ENCODE data around the gene FNTB. TPM values are rescaled to one million over a fixed set of nuclear protein-coding genes. Genes with fewer than 3 reads are reported as not detected.
A peak's percentile ranks its signal among the peaks of the same experiment; 100 is the strongest.
"Not testable (repeated sequence)": the region's sequence is repeated elsewhere in the genome, so short reads cannot be mapped to it uniquely, and the experiment has no call there.

The FNTB gene
- total RNA-seq, 4 donors from 2014 or later: 11.9 to 25.6 (median 17.6) TPM

DNA sequence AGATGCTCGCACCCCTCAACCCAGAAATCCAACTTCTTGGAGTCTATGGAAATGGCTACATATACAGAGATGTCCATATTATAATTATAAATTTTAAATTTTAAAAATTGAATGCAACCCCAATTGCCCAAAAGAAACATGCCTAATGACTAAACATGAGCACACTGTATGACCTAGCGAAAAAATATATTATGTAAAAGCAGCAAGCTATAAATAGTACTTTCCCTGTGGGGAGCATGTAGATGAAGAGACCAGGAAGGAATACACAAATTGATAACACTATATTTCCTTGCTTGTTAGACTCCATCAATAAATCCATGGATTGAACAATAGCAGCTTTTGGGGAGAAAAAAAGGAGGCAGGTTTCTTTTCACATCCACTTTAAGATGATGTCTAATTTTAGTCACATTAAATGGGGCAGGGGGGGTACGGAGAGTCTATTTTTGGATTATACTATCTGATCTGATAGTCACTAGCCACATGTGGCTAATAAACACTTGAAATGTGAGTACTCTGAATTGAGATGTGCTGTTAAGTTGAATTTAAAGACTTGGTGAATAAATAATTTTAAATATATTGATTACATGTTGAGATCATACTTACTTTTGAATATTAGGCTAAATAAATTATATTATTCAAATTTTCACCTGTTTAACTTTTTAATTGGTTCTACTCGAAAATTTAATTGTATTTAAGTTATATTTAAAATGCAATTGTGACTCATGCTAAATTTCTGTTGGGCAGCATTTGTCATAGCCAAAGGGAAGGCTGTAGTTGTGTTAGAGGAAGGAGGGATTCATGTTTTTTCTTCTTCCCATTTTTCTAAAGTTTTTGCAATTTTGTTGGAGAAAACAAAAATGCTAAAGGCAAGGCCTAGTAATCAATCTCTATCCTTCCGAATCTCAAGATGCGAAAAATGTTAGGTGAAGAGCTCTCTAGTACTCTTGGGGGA lies 98.1 kb downstream of the FNTB start:
- TF ChIP-seq, protein P1, sequence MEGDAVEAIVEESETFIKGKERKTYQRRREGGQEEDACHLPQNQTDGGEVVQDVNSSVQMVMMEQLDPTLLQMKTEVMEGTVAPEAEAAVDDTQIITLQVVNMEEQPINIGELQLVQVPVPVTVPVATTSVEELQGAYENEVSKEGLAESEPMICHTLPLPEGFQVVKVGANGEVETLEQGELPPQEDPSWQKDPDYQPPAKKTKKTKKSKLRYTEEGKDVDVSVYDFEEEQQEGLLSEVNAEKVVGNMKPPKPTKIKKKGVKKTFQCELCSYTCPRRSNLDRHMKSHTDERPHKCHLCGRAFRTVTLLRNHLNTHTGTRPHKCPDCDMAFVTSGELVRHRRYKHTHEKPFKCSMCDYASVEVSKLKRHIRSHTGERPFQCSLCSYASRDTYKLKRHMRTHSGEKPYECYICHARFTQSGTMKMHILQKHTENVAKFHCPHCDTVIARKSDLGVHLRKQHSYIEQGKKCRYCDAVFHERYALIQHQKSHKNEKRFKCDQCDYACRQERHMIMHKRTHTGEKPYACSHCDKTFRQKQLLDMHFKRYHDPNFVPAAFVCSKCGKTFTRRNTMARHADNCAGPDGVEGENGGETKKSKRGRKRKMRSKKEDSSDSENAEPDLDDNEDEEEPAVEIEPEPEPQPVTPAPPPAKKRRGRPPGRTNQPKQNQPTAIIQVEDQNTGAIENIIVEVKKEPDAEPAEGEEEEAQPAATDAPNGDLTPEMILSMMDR (IDR thresholded peaks at IDR 0.05): no peak
- TF ChIP-seq POLR2A (IDR thresholded peaks at IDR 0.05): no peak
- no peak overlapping the region for H3K27ac ChIP-seq

GRCh38 chr14:65086686-65087085 lies 100.0 kb downstream of the FNTB start:
- DNase-seq, H3K27ac ChIP-seq, H3K27me3 ChIP-seq, H3K9me3 ChIP-seq, H3K4me3 ChIP-seq: not testable (repeated sequence)
- Histone ChIP-seq H3K4me1 (peaks cover 0 to 28% (median 2%) of the 10 kb centered on the region in 4 donors), H3K36me3 (peaks cover 0 to 83% (median 3%) of the 10 kb centered on the region in 3 donors)

More for the DNA sequence above, 98.1 kb downstream of the FNTB start:
- H3K27me3 ChIP-seq: no peaks in the 10 kb centered on the region
- H3K9me3 ChIP-seq: no peaks in the 10 kb centered on the region
- H3K4me1 ChIP-seq: peaks cover 0 to 39% (median 5%) of the 10 kb centered on the region in 4 donors
- no peak for DNase-seq
- no peak overlapping the region for H3K4me3 ChIP-seq
- peaks cover 0 to 65% (median 0%) of the 10 kb centered on the region in 3 donors for H3K36me3 ChIP-seq

- H3K36me3 ChIP-seq: peaks cover 0 to 86% (median 3%) of the 10 kb centered on the region in 3 donors
- H3K27ac ChIP-seq: not testable (repeated sequence)
Measured at GRCh38 chr14:65087835-65088234, 101.1 kb downstream of the FNTB start.

GRCh38 chr14:65092349-65092748 lies 105.7 kb downstream of the FNTB start:
- DNase-seq: no peak
- Histone ChIP-seq H3K4me3 (no peak overlapping the region), H3K4me1 (peaks cover 0 to 44% (median 0%) of the 10 kb centered on the region in 4 donors), H3K27me3 (no peaks in the 10 kb centered on the region), H3K9me3 (no peaks in the 10 kb centered on the region), H3K27ac (peak overlapping the region in 2 of 4 donors; percentile 47 to 78), H3K36me3 (peaks cover 0 to 74% (median 3%) of the 10 kb centered on the region in 3 donors)
- TF ChIP-seq, protein P1 (IDR thresholded peaks at IDR 0.05): no peak
- TF ChIP-seq POLR2A (IDR thresholded peaks at IDR 0.05): no peak

More at GRCh38 chr14:65087835-65088234, 101.1 kb downstream of the FNTB start:
- not testable (repeated sequence) for H3K4me3 ChIP-seq, H3K9me3 ChIP-seq, H3K27me3 ChIP-seq, DNase-seq
- peaks cover 0 to 22% (median 0%) of the 10 kb centered on the region in 4 donors for H3K4me1 ChIP-seq

- Histone ChIP-seq H3K36me3 (peaks cover 0 to 46% (median 3%) of the 10 kb centered on the region in 3 donors), H3K27ac (peak overlapping the region in 2 of 4 donors; percentile 11 to 55)
Measured at GRCh38 chr14:65095633-65096205, 109.0 kb downstream of the FNTB start.

GRCh38 chr14:65096323-65097089 lies 109.8 kb downstream of the FNTB start:
- Histone ChIP-seq H3K27ac (peak overlapping the region in 3 of 4 donors; percentile 3 to 55 (median 11)), H3K36me3 (peaks cover 0 to 38% (median under 1%) of the 10 kb centered on the region in 3 donors), H3K27me3 (no peaks in the 10 kb centered on the region), H3K4me3 (no peak overlapping the region), H3K9me3 (no peaks in the 10 kb centered on the region), H3K4me1 (peaks cover 0 to 75% (median 7%) of the 10 kb centered on the region in 4 donors)
- TF ChIP-seq POLR2A (IDR thresholded peaks at IDR 0.05): no peak
- TF ChIP-seq, protein P1 (IDR thresholded peaks at IDR 0.05): no peak
- no peak for DNase-seq

More at GRCh38 chr14:65095633-65096205, 109.0 kb downstream of the FNTB start:
- H3K4me1 ChIP-seq: peaks cover 0 to 73% (median 7%) of the 10 kb centered on the region in 4 donors
- no peaks in the 10 kb centered on the region for H3K9me3 ChIP-seq
- DNase-seq: no peak
- no peak overlapping the region for H3K4me3 ChIP-seq
- TF ChIP-seq, protein P1 (IDR thresholded peaks at IDR 0.05): no peak
- no peak for TF ChIP-seq POLR2A (IDR thresholded peaks at IDR 0.05)
- no peaks in the 10 kb centered on the region for H3K27me3 ChIP-seq
